SW480 (cell line): Measurements from ENCODE around the gene ITFG2.
"Not testable (repeated sequence)": the region's sequence is repeated elsewhere in the genome, so short reads cannot be mapped to it uniquely, and the experiment has no call there.

Experiments used
- DNase-seq: peaks from one replicate; pipeline ENCODE4 v3.0.0-alpha.2; 2016; ENCODE audit warnings: low spot score

ITFG2 gene

DNA sequence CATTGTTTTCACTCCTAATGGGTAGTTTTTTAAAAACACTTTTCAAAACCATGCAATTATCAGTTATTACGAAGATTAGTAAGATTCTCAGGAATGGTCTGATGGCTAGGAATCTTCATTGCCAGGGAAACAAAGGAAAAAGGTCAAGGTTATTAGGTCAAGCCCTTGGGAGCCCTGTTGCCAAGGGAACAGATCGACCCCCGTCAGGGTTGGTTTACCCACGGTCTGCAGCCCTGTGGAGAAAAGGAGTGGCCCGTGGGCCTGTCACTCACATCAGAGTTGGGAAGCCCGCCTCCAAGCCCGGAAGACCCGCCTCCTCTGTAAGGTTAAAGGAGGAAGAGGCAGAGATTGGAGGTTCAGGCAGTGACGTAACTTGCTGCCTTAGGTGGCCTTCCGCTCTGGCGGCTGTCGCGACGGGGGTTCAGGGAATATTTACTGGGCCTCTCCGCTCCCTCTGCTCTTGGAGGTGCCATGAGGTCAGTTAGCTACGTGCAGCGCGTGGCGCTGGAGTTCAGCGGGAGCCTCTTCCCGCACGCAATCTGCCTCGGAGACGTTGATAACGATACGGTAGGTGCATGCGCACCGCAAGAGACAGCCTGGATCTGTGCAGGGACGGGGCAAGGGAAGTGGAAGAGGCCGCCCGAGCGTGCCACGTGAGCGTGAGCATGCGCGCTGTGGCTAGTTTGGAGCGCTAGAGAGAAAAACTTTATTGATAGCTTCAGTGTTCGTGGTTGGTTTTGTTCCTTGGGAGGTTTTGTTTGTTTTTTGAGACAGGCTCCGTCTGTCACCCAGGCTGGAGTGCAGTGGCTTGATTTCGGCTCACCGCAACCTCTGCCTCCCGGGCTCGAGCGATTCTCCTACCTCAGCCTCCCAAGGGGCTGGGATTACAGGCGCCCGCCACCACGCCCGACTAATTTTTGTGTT is at the start of gene ITFG2:
TSS of gene ITFG2 (plus strand) at position 379 of the 924 bp plus-strand sequence. CDS start at position 472, 93 bp downstream.
- peak; percentile 100 for DNase-seq

DNA sequence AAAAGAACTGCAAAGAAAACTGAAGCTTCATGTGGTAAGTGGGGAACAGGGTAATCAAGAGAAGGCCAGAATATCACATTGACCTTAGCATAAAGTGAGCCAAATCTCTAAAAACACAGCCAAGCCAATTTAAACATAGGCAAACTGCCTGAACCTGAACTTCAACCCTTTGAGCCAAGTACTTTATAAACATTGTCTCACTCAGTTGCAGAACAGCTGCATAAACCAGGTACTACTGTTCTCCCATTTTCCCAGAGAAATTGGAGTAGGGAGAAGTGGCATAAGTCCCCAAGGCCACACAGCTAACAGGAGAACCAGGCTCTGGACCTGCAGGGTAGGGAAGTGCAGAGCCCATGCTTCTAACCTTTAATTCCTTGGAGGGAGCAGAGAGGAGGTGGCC is 48.1 kb upstream of the ITFG2 start:
- no peak for DNase-seq

DNA sequence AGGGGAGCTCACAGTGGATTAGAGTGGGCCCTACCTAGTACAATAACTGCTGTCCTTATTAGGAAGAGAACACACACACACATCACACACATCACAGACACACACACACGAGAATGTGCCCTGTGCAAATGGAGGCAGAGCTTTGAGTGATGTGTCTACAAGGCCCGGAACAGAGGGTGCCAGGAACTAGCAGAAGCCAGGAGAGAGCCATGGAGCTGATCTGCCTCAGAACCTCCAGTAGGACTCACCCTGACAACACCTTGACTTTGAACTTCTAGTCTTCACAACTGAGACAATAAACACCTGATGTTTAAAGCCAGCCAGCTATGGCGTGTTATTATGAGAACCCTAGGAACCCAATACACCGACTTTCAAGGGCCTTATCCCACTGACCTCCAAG is 47.4 kb upstream of the ITFG2 start:
- no peak for DNase-seq

DNA sequence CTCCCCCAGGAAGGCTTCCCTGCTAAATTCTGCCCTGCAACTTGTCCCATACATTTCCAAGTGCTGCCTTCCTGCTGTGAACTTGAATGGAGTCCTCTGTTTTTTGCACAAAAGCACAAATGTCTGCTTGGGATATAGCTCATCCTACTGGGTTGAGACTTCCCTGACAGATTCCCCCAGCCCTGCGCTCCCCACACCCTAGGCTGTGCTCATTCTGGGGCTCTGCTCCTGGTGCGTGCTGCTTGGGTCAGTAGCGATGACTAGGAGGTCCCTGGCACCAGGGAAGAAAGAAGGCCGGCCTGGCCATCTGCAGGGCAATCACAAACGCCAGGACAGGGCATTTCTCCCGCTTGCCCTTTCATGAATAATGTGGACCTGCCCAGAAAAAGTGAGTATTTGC is 46.9 kb upstream of the ITFG2 start:
- DNase-seq, result no peak

DNA sequence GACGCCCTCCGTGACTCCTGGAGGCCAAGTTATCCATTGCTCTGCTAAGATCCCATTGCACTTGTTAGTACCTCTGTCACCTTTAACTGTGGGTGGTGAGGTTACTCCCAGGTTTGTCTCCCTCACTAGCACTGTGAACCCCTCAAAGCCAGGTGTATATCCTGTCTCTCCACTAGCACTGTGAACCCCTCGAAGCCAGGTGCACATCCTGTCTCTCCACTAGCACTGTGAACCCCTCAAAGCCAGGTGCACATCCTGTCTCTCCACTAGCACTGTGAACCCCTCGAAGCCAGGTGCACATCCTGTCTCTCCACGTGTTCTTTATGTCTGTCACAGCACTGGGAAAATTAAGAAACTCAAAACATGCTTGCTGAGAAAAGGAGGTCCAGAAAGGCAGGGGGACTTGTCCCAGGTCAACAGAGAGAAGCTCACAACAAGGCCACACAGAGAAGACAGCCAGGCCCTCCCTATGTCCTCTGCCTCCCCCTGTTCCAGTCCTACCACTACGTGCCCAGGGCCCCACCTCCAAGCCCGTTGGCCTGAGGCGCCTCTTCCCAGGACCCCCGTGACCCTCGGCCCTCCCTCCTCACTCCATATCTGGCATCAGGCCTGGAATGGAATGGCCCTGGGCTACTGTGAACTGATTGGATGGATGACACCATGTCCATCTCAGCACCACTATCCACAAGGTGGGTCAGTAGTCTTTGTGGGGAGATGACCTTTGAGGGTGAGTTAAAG is 44.1 kb upstream of the ITFG2 start:
- no peak for DNase-seq

DNA sequence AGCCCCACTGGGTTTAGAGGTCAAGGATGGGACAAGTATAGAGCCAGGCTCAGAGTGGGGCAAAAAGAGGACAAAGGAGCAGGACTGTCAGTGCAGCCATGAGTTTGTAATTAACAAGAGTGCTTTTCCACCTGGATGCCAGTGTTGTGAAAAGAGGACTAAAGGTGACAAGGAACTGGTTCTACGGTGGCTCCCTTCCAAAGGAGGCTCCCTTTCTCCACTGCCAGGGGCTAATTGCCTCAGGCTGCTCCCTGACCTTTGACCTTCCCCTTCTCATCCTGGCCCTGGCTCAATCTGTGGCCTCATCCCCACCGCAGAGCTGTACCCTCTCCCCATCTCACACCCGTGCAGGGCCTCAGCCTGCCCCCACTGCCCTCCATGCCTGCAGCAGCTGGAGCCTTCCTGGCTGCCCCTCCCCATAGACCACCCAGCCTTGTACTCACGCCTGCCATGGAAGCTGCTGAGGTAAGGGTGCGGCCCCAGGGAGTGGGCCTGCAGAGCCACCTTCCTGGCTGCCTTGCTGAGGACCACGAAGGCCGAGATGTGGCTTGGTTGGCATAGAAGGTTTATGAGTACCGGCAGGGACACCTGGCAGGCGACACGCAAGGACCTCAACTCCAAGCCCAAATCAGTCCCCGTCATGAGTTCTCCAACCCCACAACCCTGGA is 42.5 kb upstream of the ITFG2 start:
- DNase-seq, result no peak

DNA sequence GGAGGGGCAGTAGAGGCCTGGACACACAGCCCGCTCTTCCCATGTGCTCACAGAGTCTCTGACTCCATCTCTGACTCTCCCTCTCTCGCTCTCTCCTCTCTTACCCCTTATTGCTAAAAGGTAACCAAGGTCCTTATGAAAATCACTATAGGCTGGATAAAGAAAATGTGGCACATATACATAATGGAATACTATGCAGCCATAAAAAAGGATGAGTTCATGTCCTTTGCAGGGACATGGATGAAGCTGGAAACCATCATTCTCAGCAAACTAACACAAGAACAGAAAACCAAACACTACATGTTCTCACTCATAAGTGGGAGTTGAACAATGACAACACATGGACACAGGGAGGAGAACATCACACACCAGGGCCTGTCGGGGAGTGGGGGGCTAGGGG is 41.9 kb upstream of the ITFG2 start:
- DNase-seq, result not testable (repeated sequence)

DNA sequence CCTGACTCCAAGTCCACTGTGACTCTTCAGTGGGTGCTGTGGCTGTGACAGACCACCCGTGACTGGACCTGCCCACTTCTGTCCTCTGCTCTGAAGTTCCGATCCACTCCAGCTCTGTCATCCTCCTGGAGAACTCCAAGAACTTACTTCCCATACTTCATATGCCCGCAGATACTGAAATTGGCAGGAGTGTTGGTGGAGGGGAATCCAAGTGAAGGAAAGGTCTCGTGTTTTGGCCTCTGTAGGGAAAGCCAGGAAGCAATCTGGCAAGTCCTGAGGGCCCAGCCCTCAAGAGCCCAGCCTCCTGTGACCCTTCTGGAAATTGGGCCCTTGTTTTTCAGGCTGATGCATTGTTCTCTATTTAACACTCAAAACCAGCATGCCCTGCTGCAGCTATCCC is 40.1 kb upstream of the ITFG2 start:
- DNase-seq, result no peak

DNA sequence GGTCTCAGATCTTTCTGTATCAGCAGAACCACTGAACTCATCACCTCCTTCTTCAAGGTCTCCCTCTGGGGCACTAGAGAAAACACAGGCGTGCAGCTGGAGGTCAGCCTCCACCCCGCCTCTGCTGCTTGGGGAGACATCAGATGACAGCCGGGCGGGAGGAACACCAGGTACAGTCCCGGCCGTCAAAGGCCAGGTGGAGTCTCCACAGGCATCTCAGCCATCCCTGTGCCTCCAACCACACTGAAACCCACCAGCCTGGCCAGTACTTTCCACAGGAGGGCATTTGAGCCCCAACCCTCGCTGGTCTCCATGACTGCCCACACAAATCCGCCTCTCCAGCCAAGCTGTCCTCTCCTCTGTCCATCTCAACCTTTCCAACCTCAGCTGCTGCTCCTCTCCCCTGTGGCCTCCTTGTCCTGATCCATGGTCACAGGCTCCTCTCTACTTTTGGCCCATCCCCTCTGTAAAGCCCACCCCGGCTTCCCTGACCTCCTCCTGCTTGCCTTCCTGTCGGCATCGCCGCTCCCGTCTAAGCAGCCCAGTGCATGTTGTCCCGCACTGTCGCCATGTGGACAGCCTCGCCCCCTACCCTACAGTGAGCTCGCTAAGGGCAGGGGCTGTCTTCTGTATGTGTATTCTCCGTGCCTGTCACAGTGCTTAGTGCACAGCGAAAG is 39.1 kb upstream of the ITFG2 start:
- no peak for DNase-seq

DNA sequence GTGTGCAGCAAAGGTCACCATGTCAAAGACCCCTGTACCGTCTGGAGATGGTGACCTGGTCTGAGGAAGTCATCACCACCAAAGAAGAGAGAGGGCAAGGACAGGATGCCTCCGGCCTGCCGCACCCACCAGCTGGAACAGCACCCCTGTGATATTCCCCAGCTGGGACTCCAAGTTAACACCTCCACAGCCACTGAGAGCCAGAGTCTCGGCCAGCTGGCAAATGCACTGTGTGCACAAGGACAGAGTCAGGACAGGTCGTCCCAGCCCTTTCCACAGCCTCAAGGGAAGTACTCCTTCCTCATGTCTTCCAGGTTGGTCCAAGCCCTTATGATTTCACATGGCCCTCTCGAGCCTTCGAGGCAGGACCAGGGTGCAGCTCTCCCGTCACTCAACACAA is 37.0 kb upstream of the ITFG2 start:
- no peak for DNase-seq

DNA sequence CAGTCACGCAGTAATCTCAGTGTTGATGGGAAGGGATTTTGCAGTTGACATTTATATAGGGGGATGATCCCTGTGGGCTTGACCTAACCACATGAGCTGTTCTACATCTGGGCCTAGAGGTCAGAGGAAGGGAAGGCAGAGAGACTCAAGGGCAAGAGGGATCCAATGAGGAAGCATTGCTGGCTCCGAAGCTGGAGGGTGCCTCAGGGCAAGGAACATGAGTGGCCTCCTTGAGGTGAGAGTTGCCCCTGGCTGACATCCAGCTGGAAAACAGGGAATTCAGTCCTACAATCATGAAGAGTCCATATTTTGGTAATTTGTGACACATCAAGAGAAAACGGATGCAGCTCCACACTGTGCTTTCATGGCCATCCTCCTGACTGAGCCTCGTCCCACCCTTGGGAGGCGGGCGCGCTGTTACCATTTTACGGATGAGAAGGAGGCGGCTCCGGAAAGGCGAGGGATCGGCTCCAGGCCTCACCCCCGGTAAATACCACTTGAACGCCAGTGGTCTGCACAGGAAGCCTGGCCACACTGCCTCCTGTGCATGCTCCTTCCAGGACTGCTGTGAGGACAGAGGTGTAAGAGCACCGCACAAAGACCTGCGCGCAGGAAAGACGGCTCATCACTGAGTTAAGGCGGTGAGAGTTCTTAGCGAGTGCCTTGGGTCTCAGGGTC is 36.2 kb upstream of the ITFG2 start:
- no peak for DNase-seq

DNA sequence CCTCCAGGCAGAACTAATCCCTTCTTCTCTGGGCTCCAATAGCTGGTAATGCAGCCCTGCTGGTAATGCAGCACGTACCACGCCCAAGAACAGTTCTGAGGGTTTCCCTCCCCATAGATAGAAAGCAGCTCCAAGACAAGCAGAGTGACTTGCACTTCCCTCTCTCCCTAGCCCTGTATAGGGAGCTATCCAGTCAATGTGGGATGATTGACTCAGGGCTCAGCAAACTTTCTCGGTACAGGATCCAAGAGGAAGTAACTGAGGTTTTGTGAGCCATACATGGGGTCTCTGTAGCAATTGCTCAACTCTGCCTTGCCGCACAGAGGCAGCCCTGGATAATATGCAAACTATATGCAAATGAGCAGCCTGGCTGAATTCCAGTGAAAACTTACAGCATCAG is 33.2 kb upstream of the ITFG2 start:
- no peak for DNase-seq

DNA sequence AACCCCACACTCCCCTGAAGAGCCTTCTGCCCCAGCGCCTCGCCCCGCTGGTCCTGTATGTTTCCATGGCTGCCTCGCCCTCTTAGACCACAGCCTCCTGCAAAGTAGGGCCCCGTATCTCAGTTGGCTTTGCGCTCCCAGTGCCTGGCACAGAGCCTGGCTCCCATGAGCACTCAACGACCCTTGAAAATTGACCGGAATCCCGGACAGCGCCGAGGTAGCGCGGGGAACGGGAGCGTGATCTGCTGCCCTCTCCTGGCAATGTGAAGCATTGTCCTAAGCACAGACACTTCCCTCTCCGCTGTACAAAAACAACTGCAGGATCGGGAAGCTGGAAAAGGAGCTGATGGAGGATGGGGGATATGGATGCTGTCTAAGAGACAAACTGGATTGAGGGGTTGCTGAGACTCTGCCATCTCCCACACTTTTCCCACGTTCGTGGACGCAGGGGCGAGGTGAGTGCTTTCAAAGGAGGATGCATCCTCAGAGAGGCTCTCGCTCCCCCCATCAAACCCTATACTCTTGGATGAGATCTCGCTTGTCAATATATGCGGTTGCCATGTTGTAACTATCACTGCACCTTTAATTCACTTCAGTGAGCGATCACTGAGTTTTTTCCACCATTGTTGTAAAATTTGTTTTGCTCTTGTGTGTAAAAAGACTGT is 28.4 kb upstream of the ITFG2 start:
- DNase-seq, result peak; percentile 62

DNA sequence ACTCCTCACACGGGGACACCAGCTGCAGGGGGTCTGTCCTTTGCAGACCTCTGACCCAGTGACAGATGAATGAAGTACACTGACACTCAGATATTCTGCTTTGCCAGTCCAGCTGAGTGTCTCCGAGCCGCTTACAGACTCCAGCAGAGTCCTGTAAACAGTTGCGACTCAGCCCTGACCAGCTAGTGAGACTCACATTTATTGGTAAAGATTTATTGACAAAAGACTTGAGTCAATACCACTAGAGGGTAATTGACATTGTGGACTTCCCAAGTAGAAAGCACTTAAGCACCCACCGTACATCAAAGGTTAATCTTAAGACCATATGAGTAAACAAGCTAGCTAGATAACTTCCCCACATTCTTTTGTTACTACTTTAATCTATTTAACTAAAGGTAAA is 27.5 kb upstream of the ITFG2 start:
- no peak for DNase-seq

DNA sequence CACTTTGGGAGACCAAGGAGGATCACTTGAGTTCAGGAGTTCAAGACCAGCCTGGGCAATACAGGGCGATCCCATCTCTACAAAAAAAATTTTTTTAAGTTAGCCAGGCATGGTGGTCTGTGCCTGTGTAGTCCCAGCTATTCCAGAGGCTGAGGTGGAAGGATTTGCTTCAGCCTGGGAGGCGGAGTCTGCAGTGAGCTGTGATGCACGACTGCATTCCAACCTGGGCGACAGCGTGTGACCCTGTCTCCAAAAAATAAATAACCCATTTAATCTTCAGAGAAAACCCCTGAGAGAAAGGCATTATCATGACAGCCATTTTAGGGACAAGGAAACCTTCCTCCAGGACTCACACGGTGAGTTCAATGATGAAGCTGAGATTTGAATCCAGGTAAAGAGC is 21.4 kb upstream of the ITFG2 start:
- no peak for DNase-seq

DNA sequence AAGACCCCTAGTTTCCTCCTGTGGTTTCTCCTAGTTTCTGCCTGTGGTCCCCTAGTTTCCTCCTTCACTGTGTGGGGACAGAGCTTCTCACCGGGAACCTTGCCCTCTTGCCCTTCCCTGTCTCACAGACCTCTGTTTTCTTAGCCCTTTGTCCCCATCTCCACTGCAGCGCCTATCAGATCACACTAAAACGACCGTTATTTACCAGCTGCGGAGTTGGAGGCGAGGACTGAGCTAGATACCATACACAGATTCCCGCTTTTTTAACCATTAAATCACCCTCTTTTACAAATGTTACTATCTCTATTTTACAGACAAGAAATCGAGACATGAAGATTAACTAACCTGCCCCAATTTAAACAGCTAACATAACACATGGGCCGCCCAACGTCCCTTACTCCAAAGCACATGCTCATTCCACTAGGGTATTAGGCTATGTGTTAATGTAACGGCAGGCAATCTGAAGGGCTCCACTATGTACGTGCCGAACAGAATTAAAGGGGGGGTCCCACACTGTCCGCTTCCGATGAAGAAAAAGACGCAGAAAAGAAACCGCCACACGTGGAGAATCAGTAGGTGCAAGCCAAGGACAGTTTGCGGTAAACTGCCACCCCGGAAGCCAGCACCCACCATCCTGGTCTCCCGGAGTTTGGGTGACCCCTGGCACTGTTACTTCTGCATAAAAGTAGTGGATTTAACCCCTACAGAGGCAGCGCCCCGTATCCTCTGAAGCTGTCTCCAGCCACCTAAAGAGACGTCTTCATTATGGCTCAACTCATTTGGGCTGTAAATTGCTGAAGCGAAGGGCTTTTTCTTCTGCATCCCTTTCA is 19.6 kb upstream of the ITFG2 start:
- no peak for DNase-seq

DNA sequence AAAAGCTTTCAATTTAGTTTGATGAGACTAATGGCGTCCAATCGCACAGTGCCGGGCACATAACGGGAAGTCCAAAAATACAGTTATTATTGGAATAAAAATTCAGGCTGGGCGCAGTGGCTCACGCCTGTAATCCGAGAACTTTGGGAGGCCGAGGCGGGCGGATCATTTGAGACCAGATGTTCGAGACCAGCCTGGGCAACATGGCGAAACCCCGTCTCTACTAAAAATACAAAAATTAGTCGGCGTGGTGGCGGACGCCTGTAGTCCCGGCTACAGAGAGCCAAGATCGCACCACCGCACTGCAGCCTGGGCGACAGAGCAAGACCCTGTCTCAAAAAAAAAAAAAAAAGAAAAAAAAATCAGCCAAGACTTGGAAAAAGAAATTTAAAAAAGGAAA is 18.9 kb upstream of the ITFG2 start:
- no peak for DNase-seq

DNA sequence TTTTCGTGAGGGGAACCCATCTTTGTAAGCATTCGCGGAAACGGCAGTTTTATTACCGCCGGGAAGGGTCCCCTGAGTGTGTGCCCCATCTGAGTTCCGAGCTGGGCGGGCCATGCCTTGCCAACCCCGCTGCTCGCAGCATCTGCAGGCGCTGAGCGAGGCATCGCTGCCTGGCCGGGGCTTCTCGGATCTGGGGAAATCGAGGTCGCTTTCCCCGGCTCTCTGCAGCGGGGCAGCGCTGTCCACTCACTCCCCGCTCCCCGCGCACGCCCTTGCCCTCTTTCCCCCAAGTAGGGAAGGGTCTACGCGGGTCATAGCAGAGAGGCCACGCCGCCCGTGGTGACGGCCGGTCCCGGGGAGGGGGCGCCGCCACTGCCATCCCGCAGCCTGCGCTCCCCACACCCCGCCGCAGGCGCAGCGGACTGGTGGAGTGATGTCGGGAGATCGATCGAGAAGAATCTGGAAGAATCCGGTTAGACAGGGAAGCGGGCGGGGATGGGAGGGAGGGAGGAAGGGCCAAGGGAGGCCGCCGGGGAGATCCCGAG is 18.2 kb upstream of the ITFG2 start:
- DNase-seq, result no peak

DNA sequence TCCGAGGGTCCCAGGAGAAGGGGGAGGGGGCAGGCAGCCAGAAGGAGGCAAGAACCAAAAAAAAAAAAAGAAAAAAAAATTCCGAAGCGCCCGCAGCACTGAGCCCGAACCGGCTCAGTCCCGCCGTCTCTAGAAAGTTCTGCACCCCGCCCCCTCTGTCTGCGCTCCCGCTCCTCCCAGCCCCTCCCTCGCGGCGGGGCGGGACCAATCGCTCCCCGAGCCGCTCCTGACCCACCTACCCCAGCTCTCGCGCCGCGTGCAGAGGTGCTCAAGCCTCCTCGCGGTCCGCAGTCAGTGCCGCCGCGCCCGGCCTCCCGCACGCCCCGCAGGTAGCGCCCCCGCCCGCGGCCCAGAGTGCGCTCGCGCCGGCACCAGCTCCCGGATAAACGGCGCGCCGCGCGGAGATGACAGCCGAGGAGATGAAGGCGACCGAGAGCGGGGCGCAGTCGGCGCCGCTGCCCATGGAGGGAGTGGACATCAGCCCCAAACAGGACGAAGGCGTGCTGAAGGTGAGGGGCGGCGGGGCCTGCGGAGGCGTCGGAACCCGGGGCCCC is 17.7 kb upstream of the ITFG2 start, which contains the start of gene FKBP4:
TSS of gene FKBP4 (plus strand) at position 235 of the 554 bp plus-strand sequence. CDS start at position 405, 170 bp downstream.
- peak; percentile 86 for DNase-seq
